C4-2B (cell line): ENCODE results near the gene CYTH4.

ENCODE experiments used
- ZFX ChIP-seq: fragments of 450-650 bp; IDR thresholded peaks from 2 replicates; pipeline ENCODE4 v1.6.1; 2017
- TF ChIP-seq, protein P1 (sequence below): fragments of 450-650 bp; conservative IDR thresholded peaks from 2 replicates; pipeline ENCODE4 v1.5.1; 2017; ENCODE audit warnings: mild to moderate bottlenecking

DNA sequence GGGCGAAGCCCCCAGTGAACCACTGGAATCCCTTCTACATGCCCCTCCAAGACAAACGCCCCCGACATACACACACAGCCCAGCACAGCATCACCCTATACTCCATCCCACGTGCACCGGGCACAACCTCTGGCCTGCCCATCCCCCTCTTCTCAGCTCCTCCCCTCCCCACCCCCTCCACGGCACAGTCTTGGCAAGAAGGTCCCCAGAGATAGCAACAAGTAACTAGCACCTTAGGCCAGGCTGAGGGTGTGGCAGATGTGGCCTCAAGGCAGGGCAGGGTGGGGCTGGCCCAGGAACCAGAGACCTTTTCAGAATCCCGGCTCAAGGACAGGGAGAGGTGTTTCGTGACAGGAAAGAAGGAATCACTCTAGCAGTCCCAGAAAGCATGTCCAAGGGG, 54.3 kb downstream of the CYTH4 start:
- TF ChIP-seq, protein P1, sequence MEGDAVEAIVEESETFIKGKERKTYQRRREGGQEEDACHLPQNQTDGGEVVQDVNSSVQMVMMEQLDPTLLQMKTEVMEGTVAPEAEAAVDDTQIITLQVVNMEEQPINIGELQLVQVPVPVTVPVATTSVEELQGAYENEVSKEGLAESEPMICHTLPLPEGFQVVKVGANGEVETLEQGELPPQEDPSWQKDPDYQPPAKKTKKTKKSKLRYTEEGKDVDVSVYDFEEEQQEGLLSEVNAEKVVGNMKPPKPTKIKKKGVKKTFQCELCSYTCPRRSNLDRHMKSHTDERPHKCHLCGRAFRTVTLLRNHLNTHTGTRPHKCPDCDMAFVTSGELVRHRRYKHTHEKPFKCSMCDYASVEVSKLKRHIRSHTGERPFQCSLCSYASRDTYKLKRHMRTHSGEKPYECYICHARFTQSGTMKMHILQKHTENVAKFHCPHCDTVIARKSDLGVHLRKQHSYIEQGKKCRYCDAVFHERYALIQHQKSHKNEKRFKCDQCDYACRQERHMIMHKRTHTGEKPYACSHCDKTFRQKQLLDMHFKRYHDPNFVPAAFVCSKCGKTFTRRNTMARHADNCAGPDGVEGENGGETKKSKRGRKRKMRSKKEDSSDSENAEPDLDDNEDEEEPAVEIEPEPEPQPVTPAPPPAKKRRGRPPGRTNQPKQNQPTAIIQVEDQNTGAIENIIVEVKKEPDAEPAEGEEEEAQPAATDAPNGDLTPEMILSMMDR, result no peak
- no peak for TF ChIP-seq ZFX
